DMS153 treated with DMSO at 0.1 percent for 48 hours (cell line): Measurements from ENCODE around the gene PTOV1.

Experiments used
- DNase-seq: peaks from one replicate; lab custom pipeline; 2025; ENCODE audit not compliant: unreplicated experiment; lab: John Stamatoyannopoulos, UW

The PTOV1 gene

GRCh38 chr19:49858088-49858985 is 7.4 kb downstream of the PTOV1 start:
- DNase-seq: no peak

- DNase-seq: no peak
Measured at GRCh38 chr19:49859682-49860335, 8.8 kb downstream of the PTOV1 start.

- no peak for DNase-seq
Measured at GRCh38 chr19:49860336-49861102, 9.6 kb downstream of the PTOV1 start.

GRCh38 chr19:49861107-49861506 is 10.1 kb downstream of the PTOV1 start:
- DNase-seq: no peak

GRCh38 chr19:49861541-49862378 is 10.8 kb downstream of the PTOV1 start:
- DNase-seq: no peak

GRCh38 chr19:49862391-49863253 is 11.7 kb downstream of the PTOV1 start:
- DNase-seq: no peak

GRCh38 chr19:49863254-49863934 is 12.4 kb downstream of the PTOV1 start:
- no peak for DNase-seq

GRCh38 chr19:49863935-49864320 is 13.0 kb downstream of the PTOV1 start:
- no peak for DNase-seq

- no peak for DNase-seq
Measured at GRCh38 chr19:49864890-49865289, 13.9 kb downstream of the PTOV1 start.

GRCh38 chr19:49866933-49867782 is 16.2 kb downstream of the PTOV1 start, which contains the start of gene PNKP:
PNKP (minus strand) TSS chr19:49867576; CDS start chr19:49867204, 372 bp downstream.
- peak; percentile 77 for DNase-seq

GRCh38 chr19:49869009-49869483 is 18.1 kb downstream of the PTOV1 start:
- DNase-seq: no peak

GRCh38 chr19:49869484-49870308 is 18.7 kb downstream of the PTOV1 start:
- peak; percentile 99 for DNase-seq

- no peak for DNase-seq
Measured at GRCh38 chr19:49870309-49870901, 19.4 kb downstream of the PTOV1 start.

- DNase-seq: no peak
Measured at GRCh38 chr19:49871349-49871985, 20.5 kb downstream of the PTOV1 start.

- no peak for DNase-seq
Measured at GRCh38 chr19:49872245-49873128, 21.5 kb downstream of the PTOV1 start.
